SU-DHL-6 (cell line): ENCODE data around the gene RPS6KB2.

ENCODE experiments used
- CTCF ChIP-seq: fragments of 200-600 bp; sonication (generic); IDR thresholded peaks from one replicate; pipeline ENCODE4 v1.5.1; 2017; ENCODE audit warnings: antibody characterized with exemption, mild to moderate bottlenecking, low read length, moderate library complexity; ENCODE audit not compliant: insufficient read depth, poor library complexity, severe bottlenecking
- EZH2phosphoT487 ChIP-seq: fragments of 200-600 bp; sonication (generic), shearing (Covaris generic); conservative IDR thresholded peaks from 2 replicates; pipeline ENCODE4 v1.6.1; 2018; ENCODE audit warnings: mild to moderate bottlenecking, antibody characterized with exemption, low read length, moderate library complexity, mixed read lengths

DNA sequence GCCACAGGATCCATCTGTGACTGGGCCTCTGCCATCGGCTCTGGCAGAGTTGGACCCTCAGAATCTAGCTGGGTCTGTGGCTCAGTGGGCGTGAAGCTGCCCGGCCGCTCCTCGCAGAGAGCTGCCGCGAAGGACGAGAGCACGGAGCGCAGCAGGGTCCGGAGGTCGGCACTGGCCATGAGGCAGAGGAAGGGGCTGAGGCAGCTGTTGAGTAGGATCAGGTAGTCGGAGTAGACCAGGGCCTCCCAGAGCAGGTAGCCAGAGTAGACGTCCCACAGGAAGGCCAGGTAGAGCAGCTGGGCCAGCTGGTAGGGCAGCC is 23.3 kb downstream of the RPS6KB2 start:
- TF ChIP-seq CTCF (no peak), EZH2phosphoT487 (no peak)
